HUES64 (cell line): Measurements from ENCODE around the gene C19orf53.

Experiments used
- H3K27ac ChIP-seq: 2 replicates; pipeline ENCODE4 v1.7.0; 2013; ENCODE audit warnings: low read depth, low read length, inconsistent platforms
- H3K27me3 ChIP-seq: 2 replicates; pipeline ENCODE4 v1.6.1; 2013; ENCODE audit warnings: mild to moderate bottlenecking, low read length; ENCODE audit not compliant: insufficient read depth
- H3K36me3 ChIP-seq: 2 replicates; pipeline ENCODE4 v1.6.1; 2013; ENCODE audit warnings: mild to moderate bottlenecking, low read length; ENCODE audit not compliant: insufficient read depth
- H3K4me1 ChIP-seq: 2 replicates; pipeline ENCODE4 v1.6.1; 2013; ENCODE audit warnings: mild to moderate bottlenecking, low read length, moderate library complexity; ENCODE audit not compliant: insufficient read depth
- H3K4me3 ChIP-seq: 2 replicates; pipeline ENCODE4 v1.5.1; 2013; ENCODE audit warnings: mild to moderate bottlenecking, low read length, moderate library complexity
- H3K9ac ChIP-seq: 2 replicates; pipeline ENCODE4 v1.6.1; 2013; ENCODE audit warnings: mild to moderate bottlenecking, low read depth, low read length
- H3K9me3 ChIP-seq: 2 replicates; pipeline ENCODE4 v1.6.1; 2013; ENCODE audit warnings: low read depth, low read length; ENCODE audit not compliant: insufficient read depth
- WGBS: fragments of 150-250, 120-280 bp; methylation state at CpG from one replicate; pipeline ENCODE4 v1.1.7; 2013; ENCODE audit warnings: missing lambda C conversion rate; 5-methylcytosine and 5-hydroxymethylcytosine counted together

Gene C19orf53

GRCh38 chr19:13797058-13797440 is 22.8 kb downstream of the C19orf53 start:
- Histone ChIP-seq H3K36me3 (peaks cover 16% of the 10 kb centered on the region), H3K4me1 (0 out of 2 replicates have a peak, but pooled peaks cover 6% of the 10 kb centered on the region), H3K9ac (no peak overlapping the region), H3K27ac (no peak overlapping the region), H3K27me3 (no peaks in the 10 kb centered on the region), H3K9me3 (no peaks in the 10 kb centered on the region), H3K4me3 (peak overlapping the region; percentile 77; the same call in 1 of the 2 replicates)
- 92% methylated on average over 4 of the region's 4 CpGs for WGBS

- Histone ChIP-seq H3K27me3 (no peaks in the 10 kb centered on the region), H3K4me1 (0 out of 2 replicates have a peak, but pooled peaks cover 6% of the 10 kb centered on the region), H3K9me3 (no peaks in the 10 kb centered on the region), H3K9ac (no peak overlapping the region), H3K27ac (no peak overlapping the region), H3K36me3 (peaks cover 16% of the 10 kb centered on the region), H3K4me3 (no peak overlapping the region)
- WGBS: 95% methylated on average over 7 of the region's 7 CpGs
These were observed 23.6 kb downstream of the C19orf53 start for GRCh38 chr19:13797870-13798269.

- H3K4me3 ChIP-seq: no peak overlapping the region
- H3K27ac ChIP-seq: no peak overlapping the region
- H3K9me3 ChIP-seq: no peaks in the 10 kb centered on the region
- peaks cover 16% of the 10 kb centered on the region for H3K36me3 ChIP-seq
- 96% methylated on average over 22 of the region's 22 CpGs for WGBS
- no peaks in the 10 kb centered on the region for H3K27me3 ChIP-seq
- no peak overlapping the region for H3K9ac ChIP-seq
- H3K4me1 ChIP-seq: 0 out of 2 replicates have a peak, but pooled peaks cover 6% of the 10 kb centered on the region
These were observed 25.4 kb downstream of the C19orf53 start for GRCh38 chr19:13799669-13800068.

GRCh38 chr19:13803038-13803437 is 28.8 kb downstream of the C19orf53 start:
- H3K9ac ChIP-seq: no peak overlapping the region
- peaks cover 40% of the 10 kb centered on the region for H3K36me3 ChIP-seq
- H3K27me3 ChIP-seq: no peaks in the 10 kb centered on the region
- no peaks in the 10 kb centered on the region for H3K4me1 ChIP-seq
- no peaks in the 10 kb centered on the region for H3K9me3 ChIP-seq
- H3K27ac ChIP-seq: no peak overlapping the region
- WGBS: 96% methylated on average over 9 of the region's 9 CpGs
- H3K4me3 ChIP-seq: no peak overlapping the region

GRCh38 chr19:13804830-13805683 is 30.8 kb downstream of the C19orf53 start:
- Histone ChIP-seq H3K36me3 (peaks cover 46% of the 10 kb centered on the region), H3K27ac (no peak overlapping the region)
- WGBS: 70% methylated on average over 35 of the region's 35 CpGs

GRCh38 chr19:13806728-13807127 is 32.5 kb downstream of the C19orf53 start:
- peaks cover 48% of the 10 kb centered on the region for H3K36me3 ChIP-seq
- H3K4me1 ChIP-seq: no peaks in the 10 kb centered on the region
- H3K27ac ChIP-seq: no peak overlapping the region
- no peak overlapping the region for H3K4me3 ChIP-seq
- no peaks in the 10 kb centered on the region for H3K27me3 ChIP-seq
- H3K9ac ChIP-seq: no peak overlapping the region
- WGBS: 95% methylated on average over 3 of the region's 3 CpGs
- H3K9me3 ChIP-seq: no peaks in the 10 kb centered on the region

More at GRCh38 chr19:13804830-13805683, 30.8 kb downstream of the C19orf53 start:
- H3K9ac ChIP-seq: no peak overlapping the region
- H3K4me1 ChIP-seq: no peaks in the 10 kb centered on the region
- no peaks in the 10 kb centered on the region for H3K9me3 ChIP-seq
- no peak overlapping the region for H3K4me3 ChIP-seq
- no peaks in the 10 kb centered on the region for H3K27me3 ChIP-seq

GRCh38 chr19:13807421-13808021 is 33.3 kb downstream of the C19orf53 start:
- Histone ChIP-seq H3K9ac (no peak overlapping the region), H3K4me1 (no peaks in the 10 kb centered on the region), H3K4me3 (no peak overlapping the region), H3K27ac (no peak overlapping the region), H3K36me3 (peaks cover 52% of the 10 kb centered on the region), H3K27me3 (no peaks in the 10 kb centered on the region), H3K9me3 (no peaks in the 10 kb centered on the region)
- WGBS: 96% methylated on average over 3 of the region's 3 CpGs

- Histone ChIP-seq H3K36me3 (peaks cover 64% of the 10 kb centered on the region), H3K27me3 (no peaks in the 10 kb centered on the region), H3K27ac (no peak overlapping the region), H3K4me1 (no peaks in the 10 kb centered on the region), H3K4me3 (no peak overlapping the region), H3K9me3 (no peaks in the 10 kb centered on the region), H3K9ac (no peak overlapping the region)
- WGBS: 97% methylated on average over 34 of the region's 34 CpGs
These were observed 34.6 kb downstream of the C19orf53 start for GRCh38 chr19:13808856-13809255.

GRCh38 chr19:13812544-13812943 is 38.3 kb downstream of the C19orf53 start:
- Histone ChIP-seq H3K27ac (no peak overlapping the region), H3K9ac (no peak overlapping the region), H3K4me1 (no peaks in the 10 kb centered on the region), H3K36me3 (peaks cover 55% of the 10 kb centered on the region), H3K27me3 (no peaks in the 10 kb centered on the region), H3K9me3 (no peaks in the 10 kb centered on the region), H3K4me3 (no peak overlapping the region)
- 93% methylated on average over 11 of the region's 11 CpGs for WGBS

- no peak overlapping the region for H3K9ac ChIP-seq
- no peaks in the 10 kb centered on the region for H3K9me3 ChIP-seq
- peaks cover 48% of the 10 kb centered on the region for H3K36me3 ChIP-seq
- WGBS: 89% methylated on average over 1 of the region's 2 CpGs
- no peak overlapping the region for H3K4me3 ChIP-seq
- no peak overlapping the region for H3K27ac ChIP-seq
- H3K4me1 ChIP-seq: no peaks in the 10 kb centered on the region
- no peaks in the 10 kb centered on the region for H3K27me3 ChIP-seq
These were observed 38.9 kb downstream of the C19orf53 start for GRCh38 chr19:13813147-13813546.

- no peaks in the 10 kb centered on the region for H3K27me3 ChIP-seq
- peaks cover 40% of the 10 kb centered on the region for H3K36me3 ChIP-seq
- H3K9me3 ChIP-seq: no peaks in the 10 kb centered on the region
- no peak overlapping the region for H3K9ac ChIP-seq
- no peak overlapping the region for H3K27ac ChIP-seq
- no peaks in the 10 kb centered on the region for H3K4me1 ChIP-seq
- 97% methylated on average over 21 of the region's 21 CpGs for WGBS
- no peak overlapping the region for H3K4me3 ChIP-seq
These were observed 40.3 kb downstream of the C19orf53 start for GRCh38 chr19:13814550-13814949.
